Measurements from ENCODE around the gene GLS.

Gene GLS

GRCh38 chr2:190887089-190887488, 6.5 kb downstream of the GLS start:
- DNase-seq: no peak

GRCh38 chr2:190888449-190888848, 7.8 kb downstream of the GLS start:
- DNase-seq: no peak

- DNase-seq: no peak
Observed at GRCh38 chr2:190889175-190889943, 8.7 kb downstream of the GLS start.

DNA sequence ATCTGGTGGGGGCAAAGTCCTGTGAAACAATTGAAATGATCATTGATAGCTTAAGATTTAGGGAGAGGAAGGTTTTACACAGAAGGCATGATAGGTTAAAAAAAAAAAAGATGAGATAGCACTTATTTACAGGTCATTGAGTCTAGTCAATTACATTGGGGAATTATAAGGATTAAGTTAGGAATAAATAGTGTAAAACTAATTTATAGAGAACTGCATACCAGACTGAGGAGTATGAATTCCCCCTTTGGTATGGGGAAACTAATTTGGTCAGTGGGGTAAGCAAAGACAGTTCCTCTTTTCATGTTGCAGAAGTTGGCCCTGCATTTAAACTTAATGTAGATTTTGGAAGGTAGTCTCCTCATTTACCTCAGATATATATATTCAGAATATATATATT, 10.8 kb downstream of the GLS start:
- DNase-seq: no peak

- DNase-seq: no peak
Observed at GRCh38 chr2:190891889-190892288, 11.3 kb downstream of the GLS start.

DNA sequence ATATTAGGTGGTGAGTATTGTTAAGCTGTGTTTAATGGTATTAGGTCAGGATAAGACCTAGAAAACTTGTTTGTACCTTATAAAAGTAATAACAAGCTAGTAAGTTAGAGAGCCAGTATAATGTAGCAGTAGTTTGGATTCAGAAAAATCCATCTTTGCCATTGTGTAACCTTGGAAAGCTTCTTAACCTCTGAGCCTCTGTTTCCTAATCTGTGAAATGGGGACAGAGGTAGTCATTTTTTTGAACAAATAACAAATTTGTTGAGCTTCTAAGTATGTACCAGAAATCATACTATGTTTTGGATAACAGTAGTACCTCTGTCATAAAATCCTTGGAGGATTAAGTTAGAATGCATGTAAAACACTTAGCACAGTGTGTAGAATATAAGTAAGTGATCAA, 12.5 kb downstream of the GLS start:
- no peak for DNase-seq

- no peak for DNase-seq
Observed at GRCh38 chr2:190896477-190896876, 15.9 kb downstream of the GLS start.

DNA sequence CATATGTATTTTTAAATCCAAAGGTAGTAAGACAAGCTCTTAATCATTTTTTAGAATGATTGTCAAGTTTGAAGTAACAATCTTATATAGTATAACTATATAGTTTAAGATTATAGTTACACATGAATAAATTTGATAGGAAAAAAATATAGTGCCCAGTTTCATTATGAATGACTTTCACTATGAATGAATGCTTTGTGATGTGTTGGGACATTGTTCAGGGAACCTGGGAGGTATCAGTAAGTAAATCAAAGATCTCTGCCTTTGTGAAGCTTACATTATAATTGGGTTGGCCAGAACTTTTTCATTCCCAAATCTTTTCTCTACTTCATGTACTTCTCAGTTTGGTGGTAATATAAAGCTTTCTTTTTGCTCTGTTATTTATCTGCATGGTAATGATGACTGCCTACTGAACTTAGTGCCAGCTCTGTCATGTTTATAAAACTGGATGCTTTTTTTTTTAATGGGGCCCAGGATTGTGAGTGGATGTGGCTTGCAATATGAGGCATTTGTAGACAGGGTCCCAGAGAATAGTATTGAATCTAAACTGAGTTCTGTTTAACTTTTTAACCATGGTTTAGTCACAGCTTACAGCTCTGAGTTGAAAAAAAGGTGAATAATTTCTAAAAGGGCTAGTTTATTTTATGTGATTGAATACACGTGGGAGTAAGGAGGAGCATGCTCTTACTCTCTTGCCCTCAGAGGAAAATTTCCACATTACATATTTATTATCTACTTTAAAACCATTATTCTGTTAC, 23.3 kb downstream of the GLS start:
- no peak for DNase-seq

DNA sequence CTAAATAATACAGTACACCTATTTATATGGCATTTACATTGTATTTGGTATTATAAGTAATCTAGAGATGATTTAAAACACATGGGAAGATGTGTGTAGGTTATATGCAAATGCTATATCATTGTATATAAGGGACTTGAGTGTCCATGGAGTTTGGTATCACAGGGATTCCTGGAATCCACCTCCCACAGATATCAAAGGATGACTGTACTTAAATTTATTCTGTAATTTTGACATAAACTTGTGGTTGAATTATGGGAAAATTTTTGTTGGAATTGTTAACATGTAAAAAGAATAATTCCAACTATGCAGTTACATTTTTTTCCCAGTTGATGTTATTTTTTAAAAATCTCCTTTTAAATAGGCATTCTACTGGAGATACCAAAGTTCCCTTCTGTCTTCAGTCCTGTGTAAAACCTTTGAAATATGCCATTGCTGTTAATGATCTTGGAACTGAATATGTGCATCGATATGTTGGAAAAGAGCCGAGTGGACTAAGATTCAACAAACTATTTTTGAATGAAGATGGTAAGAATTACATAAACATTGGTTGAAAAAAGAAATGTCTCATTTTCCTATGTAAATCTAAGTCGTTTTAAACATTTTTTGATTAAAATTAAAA, 24.1 kb downstream of the GLS start:
- DNase-seq: no peak

DNA sequence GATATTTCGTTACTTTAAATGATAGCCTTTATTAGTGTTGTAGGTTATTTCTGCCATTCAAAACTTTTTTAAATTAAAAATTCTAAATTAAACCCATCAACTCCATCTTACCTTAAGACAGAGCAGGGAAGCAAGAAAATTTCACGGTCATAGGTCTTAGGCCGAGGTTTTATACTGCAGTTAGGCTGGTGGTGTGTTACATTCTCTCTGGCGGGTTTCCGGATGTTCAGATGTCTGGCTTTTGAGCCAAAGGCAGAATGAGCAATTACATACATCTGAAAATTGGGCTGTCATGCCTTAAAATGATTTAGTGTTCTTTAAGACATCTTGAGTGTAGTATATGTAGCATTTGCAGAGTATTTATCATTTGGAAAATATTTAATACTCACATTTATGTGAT, 27.9 kb downstream of the GLS start:
- no peak for DNase-seq

- no peak for DNase-seq
Observed at GRCh38 chr2:190909680-190910079, 29.1 kb downstream of the GLS start.

DNA sequence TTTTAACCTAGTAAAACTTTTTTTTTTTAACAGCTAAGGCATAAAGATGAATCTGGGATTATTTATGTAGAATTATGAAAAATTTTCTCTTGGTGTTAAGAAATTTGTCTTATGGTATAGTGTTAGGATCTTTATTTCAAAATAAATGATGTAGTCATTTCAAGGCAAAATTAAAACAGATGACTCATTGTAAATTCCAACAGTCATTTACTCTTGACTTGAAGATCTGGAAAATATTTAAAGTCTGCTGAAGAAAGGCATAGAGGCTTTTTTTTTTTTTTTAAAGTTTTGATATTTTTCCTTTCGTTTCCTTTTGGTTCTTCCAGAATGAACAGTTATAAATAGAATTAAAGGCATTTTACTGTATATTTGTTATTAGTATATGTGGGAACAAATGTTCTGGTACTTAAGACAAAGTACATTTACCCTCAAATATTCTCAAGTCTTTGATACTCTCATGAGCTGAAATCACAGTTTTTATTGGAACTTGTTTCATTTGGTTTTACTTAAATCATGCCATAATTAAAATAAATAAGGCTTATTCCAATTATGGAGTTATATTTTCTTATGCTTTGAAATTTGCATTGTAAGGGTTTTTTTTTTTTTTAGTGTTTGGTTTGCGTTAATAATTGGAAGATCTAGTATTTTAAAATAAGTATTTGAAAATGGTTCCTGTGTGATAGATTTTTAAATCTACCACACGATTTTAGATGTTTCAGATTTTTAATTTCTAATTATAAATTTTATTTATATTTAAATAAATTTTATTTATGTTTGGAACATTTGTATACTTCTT, 29.9 kb downstream of the GLS start:
- DNase-seq: no peak

DNA sequence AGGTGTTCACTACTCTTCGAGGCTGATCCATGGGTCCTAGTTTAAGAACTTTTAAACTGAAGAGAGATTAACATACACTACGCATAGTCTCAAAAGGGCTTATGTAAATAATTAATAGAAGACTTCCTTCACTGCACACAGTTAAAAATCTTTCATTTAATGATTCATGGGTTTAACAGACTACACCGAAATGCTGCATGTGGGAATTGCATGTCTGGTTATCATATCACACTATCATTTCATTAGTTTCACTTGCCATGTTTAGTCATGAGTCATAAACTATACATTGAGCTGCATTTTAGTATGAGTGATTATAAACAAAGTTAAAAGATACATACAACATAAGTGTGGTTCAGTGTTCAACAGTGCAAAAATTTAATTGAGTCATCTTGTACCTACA, 31.2 kb downstream of the GLS start:
- no peak for DNase-seq

- DNase-seq: no peak
Observed at GRCh38 chr2:190912726-190913125, 32.1 kb downstream of the GLS start.

DNA sequence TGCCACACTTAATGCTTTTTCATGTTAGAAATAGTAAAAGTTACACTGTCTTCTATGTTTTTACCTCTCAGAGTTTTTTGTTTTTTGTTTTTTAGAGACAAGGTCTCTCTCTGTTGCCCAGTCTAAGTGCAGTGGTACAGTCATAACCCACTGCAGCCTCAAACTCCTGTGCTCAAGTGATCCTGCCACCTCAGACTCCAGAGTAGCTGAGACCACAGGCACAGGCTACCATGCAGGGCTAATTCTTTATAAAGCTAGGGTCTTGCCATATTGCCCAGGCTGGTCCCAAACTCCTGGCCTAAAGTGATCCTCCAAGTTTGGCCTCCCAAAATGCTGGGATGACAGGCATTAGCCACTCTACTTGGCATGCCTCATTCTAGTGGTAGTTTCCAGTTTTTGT, 33.1 kb downstream of the GLS start:
- no peak for DNase-seq

GRCh38 chr2:190916829-190917228, 36.2 kb downstream of the GLS start:
- no peak for DNase-seq

DNA sequence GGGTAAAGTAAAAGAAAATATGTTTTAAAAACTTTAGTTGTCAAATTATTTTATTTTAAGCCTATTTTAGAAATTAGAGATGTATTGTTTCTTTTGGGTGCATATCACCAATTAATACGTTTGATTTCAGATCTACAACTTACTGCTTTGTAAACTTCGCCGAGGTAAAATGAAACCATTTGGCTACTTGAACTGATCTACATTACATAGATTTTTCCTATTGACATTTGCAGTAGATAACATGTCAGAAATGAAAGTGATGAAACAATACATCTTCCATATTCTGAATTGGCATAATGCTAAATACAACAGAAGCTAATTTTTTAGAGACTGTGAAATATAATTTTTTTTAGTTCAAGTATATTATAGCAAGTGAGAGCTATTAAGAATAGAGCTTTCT, 39.5 kb downstream of the GLS start:
- DNase-seq: no peak

- no peak for DNase-seq
Observed at GRCh38 chr2:190922376-190922775, 41.8 kb downstream of the GLS start.

- no peak for DNase-seq
Observed at GRCh38 chr2:190927301-190927700, 46.7 kb downstream of the GLS start.

DNA sequence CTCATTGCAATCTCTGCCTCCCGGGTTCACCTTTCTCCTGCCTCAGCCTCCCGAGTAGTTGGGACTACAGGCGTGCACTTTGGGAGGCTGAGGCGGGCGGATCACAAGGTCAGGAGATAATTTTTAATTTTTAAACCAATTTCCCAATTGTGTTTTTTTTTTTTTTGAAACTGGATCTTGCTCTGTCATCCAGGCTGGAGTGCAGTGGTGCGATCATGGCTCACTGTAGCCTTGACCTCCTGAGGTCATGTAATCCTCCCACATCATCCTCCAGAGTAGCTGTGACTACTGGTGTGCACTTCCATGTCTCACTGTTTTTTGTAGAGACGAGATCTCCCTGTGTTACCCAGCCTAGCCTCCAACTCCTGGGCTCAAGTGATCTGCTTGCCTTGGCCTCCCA, 49.3 kb downstream of the GLS start:
- no peak for DNase-seq

- no peak for DNase-seq
Observed at GRCh38 chr2:190930411-190930810, 49.8 kb downstream of the GLS start.

DNA sequence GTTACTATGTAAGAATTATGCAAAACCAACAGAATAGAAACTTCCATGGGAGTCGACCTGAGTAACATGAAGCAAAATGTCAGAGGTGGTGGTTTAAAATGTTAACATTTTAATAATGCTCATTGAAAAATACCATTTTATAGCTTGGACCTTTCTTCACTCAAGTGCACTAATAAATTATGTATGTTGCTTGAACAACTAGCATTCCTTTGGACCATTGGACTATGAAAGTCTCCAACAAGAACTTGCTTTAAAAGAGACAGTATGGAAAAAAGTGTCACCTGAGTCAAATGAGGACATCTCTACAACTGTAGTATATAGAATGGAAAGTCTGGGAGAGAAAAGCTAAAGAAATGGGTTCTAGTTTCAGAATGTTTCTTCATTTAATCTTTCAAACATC, 51.9 kb downstream of the GLS start:
- no peak for DNase-seq

GRCh38 chr2:190933361-190933760, 52.7 kb downstream of the GLS start:
- DNase-seq: no peak
